K562 (cell line): ENCODE results near the gene SFMBT2.

Source experiments
- KDM1A ChIP-seq, 2 experiments: fragments of 450-650 bp; IDR thresholded peaks; 2 replicates each; pipeline ENCODE4 v1.6.1; 2016; ENCODE audit warnings: mild to moderate bottlenecking in 2 of 2
- MEF2D ChIP-seq: conservative IDR thresholded peaks from 2 replicates; pipeline ENCODE4 v1.6.1; 2016; ENCODE audit warnings: low read depth, missing genetic modification characterization, missing compliant biosample characterization
- SIN3B ChIP-seq: fragments of 450-650 bp; IDR thresholded peaks from 2 replicates; pipeline ENCODE4 v1.6.1; 2017; ENCODE audit warnings: low read depth, mild to moderate bottlenecking, moderate library complexity
- SIX5 ChIP-seq, 2 experiments: IDR thresholded peaks; 2 replicates each; pipeline ENCODE4 v1.6.1; 2011; ENCODE audit warnings: low read length in 2 of 2, borderline replicate concordance in 1 of 2, low read depth in 1 of 2, mild to moderate bottlenecking in 1 of 2, moderate library complexity in 1 of 2; ENCODE audit not compliant: insufficient read depth in 1 of 2
- SMARCC2 ChIP-seq: fragments of 450-650 bp; IDR thresholded peaks from 2 replicates; pipeline ENCODE4 v1.6.1; 2017; ENCODE audit warnings: antibody characterized with exemption, moderate library complexity, mild to moderate bottlenecking, low read depth
- U2AF2 ChIP-seq: fragments of 200-400 bp; formaldehyde crosslinking; optimal IDR thresholded peaks from 2 replicates; pipeline ENCODE3; 2017; ENCODE audit warnings: low read depth, mild to moderate bottlenecking, low read length
- ZNF239 ChIP-seq: fragments of 250-450 bp; sonication (Bioruptor Pico); IDR thresholded peaks from 2 replicates; pipeline ENCODE4 v1.4.0; 2020; ENCODE audit warnings: mild to moderate bottlenecking
- ZNF644 ChIP-seq: fragments of 200-800 bp; sonication (Bioruptor generic); IDR thresholded peaks from 2 replicates; pipeline ENCODE4 v1.6.1; 2016; ENCODE audit warnings: low read depth, missing genetic modification characterization, missing compliant biosample characterization
- TF ChIP-seq, protein P1 (sequence below), 3 experiments: IDR thresholded peaks in 2 of 3; conservative IDR thresholded peaks in 1 of 3; 2 replicates each; pipeline ENCODE4 v1.5.1; 2011 to 2012; ENCODE audit warnings: low read length in 3 of 3, mild to moderate bottlenecking in 3 of 3, control low read depth in 2 of 3, improper control_type of control experiment in 1 of 3, inconsistent platforms in 1 of 3, low read depth in 1 of 3, mixed read lengths in 1 of 3, moderate library complexity in 1 of 3; ENCODE audit not compliant: insufficient read depth in 2 of 3

DNA sequence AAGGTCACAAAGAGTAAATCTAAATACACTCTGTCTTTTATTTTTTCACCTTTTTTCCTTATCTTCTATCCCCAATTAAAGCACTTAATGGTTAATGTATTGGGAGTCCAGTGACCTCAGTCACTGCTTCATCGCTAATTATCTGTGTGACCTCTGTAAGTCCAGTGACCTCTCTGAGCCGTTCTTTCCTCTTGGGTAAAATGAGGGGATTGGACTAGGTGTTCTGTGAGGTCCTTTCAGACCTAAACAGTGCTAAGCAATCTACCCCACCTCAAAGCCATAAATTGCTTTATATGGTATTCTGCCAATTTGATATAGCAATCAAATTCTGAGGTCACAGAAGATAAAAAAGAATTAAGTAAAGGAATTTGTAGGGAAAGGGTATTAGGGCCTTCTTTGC is 3.9 kb upstream of the SFMBT2 start:
- TF ChIP-seq, protein P1, sequence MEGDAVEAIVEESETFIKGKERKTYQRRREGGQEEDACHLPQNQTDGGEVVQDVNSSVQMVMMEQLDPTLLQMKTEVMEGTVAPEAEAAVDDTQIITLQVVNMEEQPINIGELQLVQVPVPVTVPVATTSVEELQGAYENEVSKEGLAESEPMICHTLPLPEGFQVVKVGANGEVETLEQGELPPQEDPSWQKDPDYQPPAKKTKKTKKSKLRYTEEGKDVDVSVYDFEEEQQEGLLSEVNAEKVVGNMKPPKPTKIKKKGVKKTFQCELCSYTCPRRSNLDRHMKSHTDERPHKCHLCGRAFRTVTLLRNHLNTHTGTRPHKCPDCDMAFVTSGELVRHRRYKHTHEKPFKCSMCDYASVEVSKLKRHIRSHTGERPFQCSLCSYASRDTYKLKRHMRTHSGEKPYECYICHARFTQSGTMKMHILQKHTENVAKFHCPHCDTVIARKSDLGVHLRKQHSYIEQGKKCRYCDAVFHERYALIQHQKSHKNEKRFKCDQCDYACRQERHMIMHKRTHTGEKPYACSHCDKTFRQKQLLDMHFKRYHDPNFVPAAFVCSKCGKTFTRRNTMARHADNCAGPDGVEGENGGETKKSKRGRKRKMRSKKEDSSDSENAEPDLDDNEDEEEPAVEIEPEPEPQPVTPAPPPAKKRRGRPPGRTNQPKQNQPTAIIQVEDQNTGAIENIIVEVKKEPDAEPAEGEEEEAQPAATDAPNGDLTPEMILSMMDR (IDR thresholded peaks at IDR 0.05 in 2 of 3, conservative IDR thresholded peaks at IDR 0.05 in 1 of 3; ENCODE audit: insufficient read depth in 2 of 3, low read depth in 1 of 3, low read length in 3 of 3) = no peak
- TF ChIP-seq SIX5 (IDR thresholded peaks at IDR 0.05; ENCODE audit: borderline replicate concordance in 1 of 2, insufficient read depth in 1 of 2, low read depth in 1 of 2, low read length in 2 of 2) (no peak), KDM1A (IDR thresholded peaks at IDR 0.05) (no peak), SMARCC2 (no peak), SIN3B (no peak), MEF2D (no peak), ZNF644 (tag) (no peak), U2AF2 (no peak), ZNF239 (CRISPR knock-in tag) (no peak)
